Measurements from ENCODE around the gene HSD17B1. TPM values are rescaled to one million over a fixed set of nuclear protein-coding genes. Genes with fewer than 3 reads are reported as not detected.
A peak's percentile ranks its signal among the peaks of the same experiment; 100 is the strongest.

HSD17B1 gene
- total RNA-seq, 1 donor from 2014 or later, result 1.5 TPM

DNA sequence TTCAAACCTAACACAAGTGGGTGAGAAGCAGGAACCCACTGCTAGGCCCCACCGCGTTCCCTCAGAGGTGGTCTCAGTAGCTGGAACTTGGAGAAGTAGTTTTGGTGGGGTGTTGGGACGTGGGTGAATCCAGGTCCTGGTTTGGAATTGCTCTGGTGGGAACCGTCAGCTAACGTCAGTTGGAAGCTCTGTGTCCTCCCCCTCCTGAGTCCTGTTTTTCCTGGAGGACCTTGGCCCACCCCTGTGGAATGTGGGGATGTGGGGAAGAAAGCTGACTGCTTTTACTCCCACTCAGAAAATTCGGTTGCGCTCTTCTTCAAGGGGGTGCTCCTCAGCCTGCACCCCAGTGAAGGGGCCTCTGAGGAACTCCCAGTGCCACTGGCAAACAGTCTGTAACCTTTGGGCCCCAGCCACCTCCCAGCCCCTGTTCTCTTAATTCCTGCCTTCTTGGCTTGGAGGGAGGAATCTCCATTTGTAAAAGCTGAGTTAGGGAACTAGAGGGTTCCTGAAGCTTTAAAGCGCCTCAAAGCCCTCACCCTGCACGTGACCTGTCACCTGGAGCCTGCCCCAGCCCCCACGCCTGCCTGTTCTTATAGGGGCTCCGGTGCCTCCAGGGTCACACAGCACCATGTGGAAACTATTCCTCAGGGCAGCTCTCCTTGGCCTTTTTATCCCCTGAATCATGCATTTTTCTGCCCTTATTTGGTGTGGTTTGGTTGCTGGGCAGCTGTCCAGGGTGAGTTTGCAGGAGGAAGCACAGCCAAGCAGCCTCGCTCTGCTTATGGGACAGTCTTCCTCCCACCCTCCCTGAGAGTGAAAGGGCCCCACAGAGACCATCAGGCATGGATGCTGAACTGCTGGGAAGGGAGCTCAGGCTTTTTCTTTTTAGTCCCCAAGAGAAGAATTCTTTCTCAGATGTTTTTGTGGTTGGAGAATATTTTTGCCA lies 32.9 kb upstream of the HSD17B1 start:
- FAIRE-seq (peak; percentile 9), DNase-seq (ENCODE audit: low read depth) (peak; percentile 99)
- H2AFZ ChIP-seq (ENCODE audit: low read depth, low read length), result no peak overlapping the region
- no peaks in the 10 kb centered on the region for H3K9me3 ChIP-seq (ENCODE audit: insufficient read depth, low read depth, low read length)
- Mint-ChIP-seq H3K27ac (ENCODE audit: unreplicated experiment) (peak overlapping the region; percentile 100), H3K36me3 (ENCODE audit: low read depth, unreplicated experiment) (peaks cover 12% of the 10 kb centered on the region), H3K9me3 (ENCODE audit: unreplicated experiment) (no peaks in the 10 kb centered on the region), H3K4me3 (ENCODE audit: unreplicated experiment) (peak overlapping the region; percentile 67), H3K4me1 (ENCODE audit: low read depth, unreplicated experiment) (peaks cover 80% of the 10 kb centered on the region), H3K27me3 (ENCODE audit: low read depth, unreplicated experiment) (no peaks in the 10 kb centered on the region)
- no peaks in the 10 kb centered on the region for H4K20me1 ChIP-seq (ENCODE audit: insufficient read depth, low read length)
- TF ChIP-seq, protein P1, sequence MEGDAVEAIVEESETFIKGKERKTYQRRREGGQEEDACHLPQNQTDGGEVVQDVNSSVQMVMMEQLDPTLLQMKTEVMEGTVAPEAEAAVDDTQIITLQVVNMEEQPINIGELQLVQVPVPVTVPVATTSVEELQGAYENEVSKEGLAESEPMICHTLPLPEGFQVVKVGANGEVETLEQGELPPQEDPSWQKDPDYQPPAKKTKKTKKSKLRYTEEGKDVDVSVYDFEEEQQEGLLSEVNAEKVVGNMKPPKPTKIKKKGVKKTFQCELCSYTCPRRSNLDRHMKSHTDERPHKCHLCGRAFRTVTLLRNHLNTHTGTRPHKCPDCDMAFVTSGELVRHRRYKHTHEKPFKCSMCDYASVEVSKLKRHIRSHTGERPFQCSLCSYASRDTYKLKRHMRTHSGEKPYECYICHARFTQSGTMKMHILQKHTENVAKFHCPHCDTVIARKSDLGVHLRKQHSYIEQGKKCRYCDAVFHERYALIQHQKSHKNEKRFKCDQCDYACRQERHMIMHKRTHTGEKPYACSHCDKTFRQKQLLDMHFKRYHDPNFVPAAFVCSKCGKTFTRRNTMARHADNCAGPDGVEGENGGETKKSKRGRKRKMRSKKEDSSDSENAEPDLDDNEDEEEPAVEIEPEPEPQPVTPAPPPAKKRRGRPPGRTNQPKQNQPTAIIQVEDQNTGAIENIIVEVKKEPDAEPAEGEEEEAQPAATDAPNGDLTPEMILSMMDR (IDR thresholded peaks at IDR 0.05; ENCODE audit: insufficient read depth, low read depth, low read length), result no peak
- TF ChIP-seq EZH2 (IDR thresholded peaks at IDR 0.05; ENCODE audit: insufficient read depth, low read length), result no peak
- peak overlapping the region; percentile 79 for H3K4me2 ChIP-seq (ENCODE audit: low read length)
- H3K27me3 ChIP-seq (ENCODE audit: insufficient read depth, low read length), result no peaks in the 10 kb centered on the region
- peak overlapping the region; percentile 84 for H3K9ac ChIP-seq (ENCODE audit: low read length)
- peak overlapping the region; percentile 100 for H3K27ac ChIP-seq (ENCODE audit: low read depth, low read length)
- H3K4me1 ChIP-seq (ENCODE audit: insufficient read depth, low read length), result peaks cover 64% of the 10 kb centered on the region
- no peaks in the 10 kb centered on the region for H3K79me2 ChIP-seq (ENCODE audit: insufficient read depth, low read length)
- no peaks in the 10 kb centered on the region for H3K36me3 ChIP-seq (ENCODE audit: insufficient read depth, low read length)
- peak overlapping the region; percentile 9 for H3K4me3 ChIP-seq (ENCODE audit: insufficient read depth, low read depth, low read length)

DNA sequence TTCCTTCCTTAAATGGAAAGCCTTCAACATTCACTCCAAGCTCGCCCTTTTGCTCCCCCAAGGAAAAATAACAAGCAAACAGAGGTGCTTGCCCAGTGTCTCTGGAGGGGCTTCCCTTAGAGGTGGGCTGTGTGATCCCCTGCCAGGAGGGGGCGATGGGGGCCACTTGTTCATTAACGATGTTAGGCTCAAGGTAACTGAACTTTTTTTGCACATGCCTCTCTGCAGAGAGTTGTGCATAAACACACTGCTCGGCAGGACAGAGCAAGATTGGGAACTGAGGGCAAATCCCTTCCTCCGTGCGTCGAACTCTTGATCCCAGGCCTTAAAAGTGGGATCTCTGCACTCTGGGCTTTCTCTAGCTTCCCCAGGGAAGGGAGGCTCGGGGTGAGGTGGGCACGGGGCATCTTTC lies 32.2 kb upstream of the HSD17B1 start:
- peak overlapping the region; percentile 79 for H3K4me2 ChIP-seq (ENCODE audit: low read length)
- peak overlapping the region; percentile 84 for H3K9ac ChIP-seq (ENCODE audit: low read length)
- Mint-ChIP-seq H3K4me3 (ENCODE audit: unreplicated experiment) (peak overlapping the region; percentile 50), H3K9me3 (ENCODE audit: unreplicated experiment) (no peaks in the 10 kb centered on the region), H3K4me1 (ENCODE audit: low read depth, unreplicated experiment) (peaks cover 86% of the 10 kb centered on the region), H3K27ac (ENCODE audit: unreplicated experiment) (peak overlapping the region; percentile 100), H3K27me3 (ENCODE audit: low read depth, unreplicated experiment) (no peaks in the 10 kb centered on the region), H3K36me3 (ENCODE audit: low read depth, unreplicated experiment) (peaks cover 11% of the 10 kb centered on the region)
- peak overlapping the region; percentile 100 for H3K27ac ChIP-seq (ENCODE audit: low read depth, low read length)
- no peaks in the 10 kb centered on the region for H3K79me2 ChIP-seq (ENCODE audit: insufficient read depth, low read length)
- no peaks in the 10 kb centered on the region for H3K36me3 ChIP-seq (ENCODE audit: insufficient read depth, low read length)
- no peak overlapping the region for H3K4me3 ChIP-seq (ENCODE audit: insufficient read depth, low read depth, low read length)
- no peaks in the 10 kb centered on the region for H3K9me3 ChIP-seq (ENCODE audit: insufficient read depth, low read depth, low read length)
- TF ChIP-seq, protein P1 (IDR thresholded peaks at IDR 0.05; ENCODE audit: insufficient read depth, low read depth, low read length), result peak; percentile 27
- no peak for TF ChIP-seq EZH2 (IDR thresholded peaks at IDR 0.05; ENCODE audit: insufficient read depth, low read length)
- FAIRE-seq (no peak), DNase-seq (ENCODE audit: low read depth) (no peak)
- H2AFZ ChIP-seq (ENCODE audit: low read depth, low read length), result no peak overlapping the region
- H4K20me1 ChIP-seq (ENCODE audit: insufficient read depth, low read length), result no peaks in the 10 kb centered on the region
- H3K27me3 ChIP-seq (ENCODE audit: insufficient read depth, low read length), result no peaks in the 10 kb centered on the region
- peaks cover 69% of the 10 kb centered on the region for H3K4me1 ChIP-seq (ENCODE audit: insufficient read depth, low read length)

All from astrocyte (in vitro differentiated cells and primary cell).